ENCODE data around the gene FAM131B.

The FAM131B gene

GRCh38 chr7:143359771-143360353, 2.7 kb downstream of the FAM131B start:
- H3K27ac Mint-ChIP-seq = no peak overlapping the region

GRCh38 chr7:143358626-143359025, 3.9 kb downstream of the FAM131B start:
- no peak overlapping the region for H3K27ac Mint-ChIP-seq
- ATAC-seq = no peak
- no peak overlapping the region for H3K4me3 Mint-ChIP-seq

More at GRCh38 chr7:143359771-143360353, 2.7 kb downstream of the FAM131B start:
- Mint-ChIP-seq H3K9me3 (no peaks in the 10 kb centered on the region), H3K27me3 (peaks cover 33% of the 10 kb centered on the region), H3K4me1 (peaks cover 10% of the 10 kb centered on the region), H3K4me3 (no peak overlapping the region)
- DNase-seq = no peak
- ATAC-seq = no peak

GRCh38 chr7:143356414-143357050, 6.0 kb downstream of the FAM131B start:
- no peak overlapping the region for H3K4me3 Mint-ChIP-seq
- H3K27ac Mint-ChIP-seq = no peak overlapping the region
- peaks cover 13% of the 10 kb centered on the region for H3K27me3 Mint-ChIP-seq
- no peak for ATAC-seq
- peaks cover 18% of the 10 kb centered on the region for H3K4me1 Mint-ChIP-seq
- DNase-seq = no peak
- H3K9me3 Mint-ChIP-seq = no peaks in the 10 kb centered on the region

More at GRCh38 chr7:143358626-143359025, 3.9 kb downstream of the FAM131B start:
- no peak for DNase-seq
- Mint-ChIP-seq H3K9me3 (no peaks in the 10 kb centered on the region), H3K4me1 (peaks cover 16% of the 10 kb centered on the region), H3K27me3 (peaks cover 20% of the 10 kb centered on the region)

GRCh38 chr7:143355450-143356385, 6.8 kb downstream of the FAM131B start:
- no peak for DNase-seq
- Mint-ChIP-seq H3K4me3 (no peak overlapping the region), H3K27ac (peak overlapping the region in 1 of 2 donors; percentile 28), H3K4me1 (peaks cover 19% of the 10 kb centered on the region), H3K9me3 (no peaks in the 10 kb centered on the region), H3K27me3 (peaks cover 6% of the 10 kb centered on the region)
- no peak for ATAC-seq

GRCh38 chr7:143354965-143355364, 7.5 kb downstream of the FAM131B start:
- no peaks in the 10 kb centered on the region for H3K27me3 Mint-ChIP-seq
- H3K27ac Mint-ChIP-seq = no peak overlapping the region
- DNase-seq (no peak), ATAC-seq (no peak)
- no peaks in the 10 kb centered on the region for H3K9me3 Mint-ChIP-seq
- H3K4me1 Mint-ChIP-seq = peaks cover 13% of the 10 kb centered on the region
- H3K4me3 Mint-ChIP-seq = no peak overlapping the region

- no peak overlapping the region for H3K27ac Mint-ChIP-seq
- H3K9me3 Mint-ChIP-seq = no peaks in the 10 kb centered on the region
- H3K4me3 Mint-ChIP-seq = no peak overlapping the region
- no peaks in the 10 kb centered on the region for H3K27me3 Mint-ChIP-seq
- peaks cover 13% of the 10 kb centered on the region for H3K4me1 Mint-ChIP-seq
- DNase-seq (no peak), ATAC-seq (no peak)
Observed at GRCh38 chr7:143354376-143354775, 8.1 kb downstream of the FAM131B start.

GRCh38 chr7:143352531-143353002, 9.9 kb downstream of the FAM131B start:
- Mint-ChIP-seq H3K9me3 (no peaks in the 10 kb centered on the region), H3K4me1 (peaks cover 13% of the 10 kb centered on the region), H3K27ac (no peak overlapping the region), H3K4me3 (no peak overlapping the region), H3K27me3 (no peaks in the 10 kb centered on the region)
- ATAC-seq (no peak), DNase-seq (no peak)

- Mint-ChIP-seq H3K4me1 (peaks cover 13% of the 10 kb centered on the region), H3K27ac (no peak overlapping the region), H3K4me3 (no peak overlapping the region), H3K9me3 (no peaks in the 10 kb centered on the region), H3K27me3 (peaks cover 6% of the 10 kb centered on the region)
- ATAC-seq (no peak), DNase-seq (no peak)
Observed at GRCh38 chr7:143351574-143351973, 10.9 kb downstream of the FAM131B start.

GRCh38 chr7:143351060-143351459, 11.5 kb downstream of the FAM131B start:
- no peak for ATAC-seq
- Mint-ChIP-seq H3K4me1 (peaks cover 13% of the 10 kb centered on the region), H3K4me3 (no peak overlapping the region), H3K27ac (no peak overlapping the region), H3K27me3 (peaks cover 10% of the 10 kb centered on the region), H3K9me3 (no peaks in the 10 kb centered on the region)
- DNase-seq = no peak

- Mint-ChIP-seq H3K9me3 (no peaks in the 10 kb centered on the region), H3K4me3 (no peak overlapping the region), H3K27ac (no peak overlapping the region), H3K4me1 (peaks cover 15% of the 10 kb centered on the region), H3K27me3 (peaks cover 18% of the 10 kb centered on the region)
- DNase-seq (no peak), ATAC-seq (no peak)
Observed at GRCh38 chr7:143347950-143348349, 14.6 kb downstream of the FAM131B start.

- ATAC-seq (no peak), DNase-seq (no peak)
- Mint-ChIP-seq H3K4me3 (peak overlapping the region in 1 of 2 donors; percentile 83), H3K4me1 (peaks cover 9% of the 10 kb centered on the region), H3K27me3 (peaks cover 18% of the 10 kb centered on the region), H3K9me3 (no peaks in the 10 kb centered on the region), H3K27ac (peak overlapping the region in 1 of 2 donors; percentile 43)
Observed at GRCh38 chr7:143346018-143346417, 16.5 kb downstream of the FAM131B start.

- ATAC-seq (peak; percentile 99), DNase-seq (peak; percentile 64 to 76)
- peak overlapping the region; percentile 83 to 88 for H3K4me3 Mint-ChIP-seq
- peak overlapping the region; percentile 79 to 81 for H3K27ac Mint-ChIP-seq
- peaks cover 18% of the 10 kb centered on the region for H3K27me3 Mint-ChIP-seq
- H3K4me1 Mint-ChIP-seq = peaks cover 9% of the 10 kb centered on the region
- H3K9me3 Mint-ChIP-seq = no peaks in the 10 kb centered on the region
Observed at GRCh38 chr7:143345428-143345900, 17.0 kb downstream of the FAM131B start.

GRCh38 chr7:143343596-143343995, 18.9 kb downstream of the FAM131B start:
- peak overlapping the region in 1 of 2 donors; percentile 70 for H3K27ac Mint-ChIP-seq
- ATAC-seq (no peak), DNase-seq (no peak)
- H3K4me3 Mint-ChIP-seq = no peak overlapping the region
- H3K9me3 Mint-ChIP-seq = no peaks in the 10 kb centered on the region
- peaks cover 18% of the 10 kb centered on the region for H3K27me3 Mint-ChIP-seq
- H3K4me1 Mint-ChIP-seq = peaks cover 9% of the 10 kb centered on the region

- no peaks in the 10 kb centered on the region for H3K9me3 Mint-ChIP-seq
- peaks cover 15% of the 10 kb centered on the region for H3K27me3 Mint-ChIP-seq
- H3K4me1 Mint-ChIP-seq = peaks cover 9% of the 10 kb centered on the region
- no peak overlapping the region for H3K27ac Mint-ChIP-seq
- H3K4me3 Mint-ChIP-seq = no peak overlapping the region
- no peak for ATAC-seq
- DNase-seq = no peak
Observed at GRCh38 chr7:143341842-143342241, 20.7 kb downstream of the FAM131B start.

- H3K4me1 Mint-ChIP-seq = no peaks in the 10 kb centered on the region
- no peak for DNase-seq
- no peaks in the 10 kb centered on the region for H3K27me3 Mint-ChIP-seq
- no peak overlapping the region for H3K27ac Mint-ChIP-seq
- ATAC-seq = no peak
- H3K4me3 Mint-ChIP-seq = no peak overlapping the region
- no peaks in the 10 kb centered on the region for H3K9me3 Mint-ChIP-seq
Observed at GRCh38 chr7:143337216-143337615, 25.3 kb downstream of the FAM131B start.
